Gastrocnemius medialis (tissue), 4 donors: ENCODE measurements around the gene DSCAML1. TPM values are rescaled to one million over a fixed set of nuclear protein-coding genes. Genes with fewer than 3 reads are reported as not detected.

Experiments
- ATAC-seq, 2 donors: fragments of 150-250 bp; one replicate each; pipeline ENCODE4 v1.9.1; 2016
- DNase-seq, 2 donors: peaks; one replicate each; pipeline ENCODE4 v3.0.0-alpha.2; 2019
- H3K27ac ChIP-seq, 4 donors: fragments of 200-600 bp; sonication (generic); 1 replicate in 1 of 4; 2 replicates in 3 of 4; pipeline ENCODE4 v1.5.1; 2016 to 2018; ENCODE audit warnings: mild to moderate bottlenecking in 2 of 4, moderate library complexity in 1 of 4
- H3K27me3 ChIP-seq, 3 donors: fragments of 200-600 bp; sonication (generic) in 2 of 3; 1 replicate in 1 of 3; 2 replicates in 2 of 3; pipeline versions ENCODE4 v1.5.1 to v1.6.0; 2016 to 2019; ENCODE audit warnings: mild to moderate bottlenecking in 1 of 3, moderate library complexity in 1 of 3
- H3K36me3 ChIP-seq, 2 donors: fragments of 200-600 bp; sonication (generic) in 1 of 2; one replicate each; pipeline ENCODE4 v1.5.1; 2017 to 2018
- H3K4me1 ChIP-seq, 2 donors: fragments of 200-600 bp; sonication (generic) in 1 of 2; one replicate each; pipeline ENCODE4 v1.5.1; 2016 to 2017; ENCODE audit warnings: mild to moderate bottlenecking in 2 of 2
- H3K4me3 ChIP-seq, 4 donors: fragments of 200-600 bp; sonication (generic) in 3 of 4; 1 replicate in 1 of 4; 2 replicates in 3 of 4; pipeline ENCODE4 v1.5.1; 2016 to 2019; ENCODE audit warnings: mild to moderate bottlenecking in 2 of 4
- H3K9me3 ChIP-seq, 3 donors: fragments of 200-600 bp; sonication (generic) in 2 of 3; 1 replicate in 1 of 3; 2 replicates in 2 of 3; pipeline ENCODE4 v1.5.1; 2016 to 2019
- CTCF ChIP-seq, 5 experiments: fragments of 450-650 bp in 3 of 5; fragments of 200-600 bp in 2 of 5; sonication (generic) in 2 of 5; IDR thresholded peaks in 4 of 5; conservative IDR thresholded peaks in 1 of 5; 1 replicate in 4 of 5; 2 replicates in 1 of 5; pipeline ENCODE4 v1.5.1; 2016 to 2019; ENCODE audit warnings: antibody characterized with exemption in 5 of 5, mild to moderate bottlenecking in 3 of 5, moderate library complexity in 3 of 5
- POLR2A ChIP-seq, 2 donors: fragments of 450-650 bp; IDR thresholded peaks; one replicate each; pipeline ENCODE4 v1.6.1; 2017; ENCODE audit warnings: antibody characterized with exemption in 2 of 2, mild to moderate bottlenecking in 2 of 2, moderate library complexity in 2 of 2
- in situ Hi-C, 4 donors: fragments of 200-750 bp; cut with MboI; loops; one replicate each; pipeline versions ENCODE4 v1.15.0 to v1.8.0; 2017; ENCODE audit warnings: low sequenced_read_pairs in 4 of 4
- intact Hi-C: fragments of 100-400 bp; cut with DNase I; formaldehyde crosslinking; loops from one replicate; pipeline ENCODE4 v1.15.1; 2023; ENCODE audit warnings: low total_unique reads
- total RNA-seq, 4 donors: library from RNA; depleted of rRNA; stranded (reverse); fragments of >200 nt; gene quantifications; one replicate each; pipeline versions ENCODE4 v1.1.0 to v1.2.3, GENCODE V29; 2016

DSCAML1 gene
- total RNA-seq, 4 donors from 2014 or later = 0.05 to 0.15 (median 0.07) TPM

GRCh38 chr11:117417856-117418255 is 379.2 kb downstream of the DSCAML1 start:
- Histone ChIP-seq H3K36me3 (no peaks in the 10 kb centered on the region), H3K4me3 (no peak overlapping the region), H3K9me3 (no peaks in the 10 kb centered on the region), H3K4me1 (no peaks in the 10 kb centered on the region), H3K27ac (no peak overlapping the region), H3K27me3 (no peaks in the 10 kb centered on the region)
- no peak for TF ChIP-seq CTCF (IDR thresholded peaks at IDR 0.05 in 4 of 5, conservative IDR thresholded peaks at IDR 0.05 in 1 of 5)
- TF ChIP-seq POLR2A (IDR thresholded peaks at IDR 0.05) = no peak
- ATAC-seq (no peak), DNase-seq (no peak)
- in situ Hi-C loops = no loop called here
- intact Hi-C loops = no loop called here

GRCh38 chr11:117417342-117417741 is 379.7 kb downstream of the DSCAML1 start:
- intact Hi-C loops = no loop called here
- Histone ChIP-seq H3K27ac (no peak overlapping the region), H3K36me3 (no peaks in the 10 kb centered on the region), H3K4me3 (no peak overlapping the region), H3K27me3 (no peaks in the 10 kb centered on the region), H3K9me3 (no peaks in the 10 kb centered on the region), H3K4me1 (no peaks in the 10 kb centered on the region)
- TF ChIP-seq POLR2A (IDR thresholded peaks at IDR 0.05) (no peak), CTCF (IDR thresholded peaks at IDR 0.05 in 4 of 5, conservative IDR thresholded peaks at IDR 0.05 in 1 of 5) (no peak)
- DNase-seq = no peak
- in situ Hi-C loops = no loop called here
- ATAC-seq = no peak

GRCh38 chr11:117415358-117415896 is 381.6 kb downstream of the DSCAML1 start:
- in situ Hi-C loops (no loop called here), intact Hi-C loops (no loop called here)
- H3K4me1 ChIP-seq = no peaks in the 10 kb centered on the region
- H3K27ac ChIP-seq = no peak overlapping the region
- ATAC-seq (no peak), DNase-seq (no peak)
- no peaks in the 10 kb centered on the region for H3K9me3 ChIP-seq
- no peaks in the 10 kb centered on the region for H3K27me3 ChIP-seq
- no peak overlapping the region for H3K4me3 ChIP-seq
- H3K36me3 ChIP-seq = no peaks in the 10 kb centered on the region
- TF ChIP-seq POLR2A (IDR thresholded peaks at IDR 0.05) (no peak), CTCF (IDR thresholded peaks at IDR 0.05 in 4 of 5, conservative IDR thresholded peaks at IDR 0.05 in 1 of 5) (no peak)

- TF ChIP-seq POLR2A (IDR thresholded peaks at IDR 0.05) = no peak
- no peak for TF ChIP-seq CTCF (IDR thresholded peaks at IDR 0.05 in 4 of 5, conservative IDR thresholded peaks at IDR 0.05 in 1 of 5)
- H3K4me1 ChIP-seq = no peaks in the 10 kb centered on the region
- DNase-seq = no peak
- H3K27me3 ChIP-seq = no peaks in the 10 kb centered on the region
- no peak for ATAC-seq
- H3K27ac ChIP-seq = no peak overlapping the region
- no peaks in the 10 kb centered on the region for H3K36me3 ChIP-seq
- intact Hi-C loops = no loop called here
- H3K9me3 ChIP-seq = no peaks in the 10 kb centered on the region
- in situ Hi-C loops = no loop called here
- no peak overlapping the region for H3K4me3 ChIP-seq
Observed at GRCh38 chr11:117414724-117415123, 382.3 kb downstream of the DSCAML1 start.

GRCh38 chr11:117413616-117414015 is 383.4 kb downstream of the DSCAML1 start:
- TF ChIP-seq CTCF (IDR thresholded peaks at IDR 0.05 in 4 of 5, conservative IDR thresholded peaks at IDR 0.05 in 1 of 5) (no peak), POLR2A (IDR thresholded peaks at IDR 0.05) (no peak)
- Histone ChIP-seq H3K27me3 (no peaks in the 10 kb centered on the region), H3K9me3 (no peaks in the 10 kb centered on the region), H3K27ac (no peak overlapping the region), H3K4me1 (no peaks in the 10 kb centered on the region), H3K36me3 (peaks cover 0 to 5% of the 10 kb centered on the region in 2 donors), H3K4me3 (no peak overlapping the region)
- intact Hi-C loops (no loop called here), in situ Hi-C loops (no loop called here)
- DNase-seq = no peak
- no peak for ATAC-seq
